Coronary artery (tissue), 2 donors: Measurements from ENCODE around the gene ADAP2.
"Not testable (repeated sequence)": the region's sequence is repeated elsewhere in the genome, so short reads cannot be mapped to it uniquely, and the experiment has no call there.

ENCODE experiments used
- DNase-seq: peaks from one replicate; pipeline ENCODE4 v3.0.0-alpha.2; 2017; ENCODE audit warnings: low spot score
- H3K27ac ChIP-seq, 2 donors: fragments of 200-600 bp; sonication (generic); one replicate each; pipeline ENCODE4 v1.5.1; 2016 to 2019
- H3K4me3 ChIP-seq: fragments of 200-600 bp; sonication (generic); 2 replicates; pipeline ENCODE4 v1.5.1; 2016; ENCODE audit warnings: mild to moderate bottlenecking, moderate library complexity
- TF ChIP-seq, protein P1 (sequence below): fragments of 200-600 bp; sonication (generic); IDR thresholded peaks from one replicate; pipeline ENCODE4 v1.5.1; 2019; ENCODE audit warnings: antibody characterized with exemption

Gene ADAP2

DNA sequence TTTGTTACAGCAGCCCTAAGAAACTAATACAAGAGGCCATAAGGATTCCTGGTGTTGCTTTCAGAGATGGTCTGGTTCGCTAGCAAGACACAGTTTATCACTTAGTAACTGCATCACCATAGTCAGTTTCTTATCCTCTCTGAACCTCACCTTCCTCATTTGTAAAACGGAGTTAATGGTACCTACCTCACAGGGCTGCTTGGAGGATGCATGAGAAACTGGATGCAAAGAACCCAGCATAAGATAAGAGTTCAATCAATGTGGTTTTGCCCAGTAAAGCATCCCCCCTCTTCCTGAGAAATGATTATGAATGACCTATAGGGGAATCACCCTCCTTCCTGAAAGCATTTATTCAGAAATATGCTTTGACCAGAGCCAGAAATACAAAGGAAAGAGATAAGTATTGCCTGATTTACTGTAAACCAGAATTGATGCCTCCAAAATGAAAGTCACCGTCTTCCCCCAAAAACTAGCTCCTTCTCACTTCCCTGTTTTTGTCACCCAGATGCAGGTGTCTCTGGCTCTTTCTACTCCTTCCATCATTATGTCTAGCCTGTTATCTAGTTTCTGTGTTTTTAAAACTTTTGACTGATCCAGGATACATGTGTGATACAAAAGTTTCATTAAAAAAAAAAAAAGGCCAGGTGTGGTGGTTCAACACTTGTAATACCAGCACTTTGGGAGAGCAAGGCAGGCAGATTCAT, 12.9 kb upstream of the ADAP2 start:
- Histone ChIP-seq H3K27ac (no peak overlapping the region), H3K4me3 (no peak overlapping the region)
- TF ChIP-seq, protein P1, sequence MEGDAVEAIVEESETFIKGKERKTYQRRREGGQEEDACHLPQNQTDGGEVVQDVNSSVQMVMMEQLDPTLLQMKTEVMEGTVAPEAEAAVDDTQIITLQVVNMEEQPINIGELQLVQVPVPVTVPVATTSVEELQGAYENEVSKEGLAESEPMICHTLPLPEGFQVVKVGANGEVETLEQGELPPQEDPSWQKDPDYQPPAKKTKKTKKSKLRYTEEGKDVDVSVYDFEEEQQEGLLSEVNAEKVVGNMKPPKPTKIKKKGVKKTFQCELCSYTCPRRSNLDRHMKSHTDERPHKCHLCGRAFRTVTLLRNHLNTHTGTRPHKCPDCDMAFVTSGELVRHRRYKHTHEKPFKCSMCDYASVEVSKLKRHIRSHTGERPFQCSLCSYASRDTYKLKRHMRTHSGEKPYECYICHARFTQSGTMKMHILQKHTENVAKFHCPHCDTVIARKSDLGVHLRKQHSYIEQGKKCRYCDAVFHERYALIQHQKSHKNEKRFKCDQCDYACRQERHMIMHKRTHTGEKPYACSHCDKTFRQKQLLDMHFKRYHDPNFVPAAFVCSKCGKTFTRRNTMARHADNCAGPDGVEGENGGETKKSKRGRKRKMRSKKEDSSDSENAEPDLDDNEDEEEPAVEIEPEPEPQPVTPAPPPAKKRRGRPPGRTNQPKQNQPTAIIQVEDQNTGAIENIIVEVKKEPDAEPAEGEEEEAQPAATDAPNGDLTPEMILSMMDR: no peak
- no peak for DNase-seq

DNA sequence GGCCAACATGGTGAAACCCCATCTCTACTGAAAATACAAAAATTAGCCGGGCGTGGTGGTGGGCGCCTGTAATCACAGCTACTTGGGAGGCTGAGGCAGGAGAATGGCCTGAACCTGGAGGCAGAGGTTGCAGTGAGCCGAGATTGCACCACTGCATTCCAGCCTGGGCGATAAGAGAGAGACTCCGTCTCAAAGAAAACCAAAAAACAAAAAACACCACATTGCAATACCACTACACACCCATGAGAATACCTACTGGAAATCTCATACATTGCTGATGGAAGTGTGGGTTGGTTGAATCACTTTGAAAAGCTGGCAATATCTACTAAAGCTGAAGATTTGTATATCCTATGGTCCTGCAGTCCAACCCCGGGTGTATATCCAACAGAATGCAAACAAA, 11.6 kb upstream of the ADAP2 start:
- not testable (repeated sequence) for DNase-seq, H3K27ac ChIP-seq, H3K4me3 ChIP-seq

DNA sequence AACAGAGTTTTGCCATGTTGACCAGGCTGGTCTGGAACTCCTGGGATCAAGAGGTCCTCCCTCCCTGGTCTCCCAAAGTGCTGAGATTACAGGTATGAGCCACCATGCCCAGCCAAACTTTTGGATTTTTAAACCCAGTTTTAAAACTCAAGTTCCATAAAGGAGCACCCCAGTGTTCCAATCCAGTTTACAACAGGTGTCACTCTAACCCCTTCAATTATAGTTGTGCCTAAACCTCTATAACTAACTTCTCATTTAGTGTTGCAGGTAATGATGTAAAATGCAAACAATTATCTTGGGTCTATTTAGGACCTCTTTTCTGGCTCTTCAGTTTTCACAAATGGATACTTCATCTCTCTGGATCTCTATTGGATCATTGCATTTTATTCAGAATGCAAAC, 7.8 kb upstream of the ADAP2 start:
- TF ChIP-seq, protein P1: no peak
- Histone ChIP-seq H3K27ac (no peak overlapping the region), H3K4me3 (no peak overlapping the region)
- DNase-seq: no peak

DNA sequence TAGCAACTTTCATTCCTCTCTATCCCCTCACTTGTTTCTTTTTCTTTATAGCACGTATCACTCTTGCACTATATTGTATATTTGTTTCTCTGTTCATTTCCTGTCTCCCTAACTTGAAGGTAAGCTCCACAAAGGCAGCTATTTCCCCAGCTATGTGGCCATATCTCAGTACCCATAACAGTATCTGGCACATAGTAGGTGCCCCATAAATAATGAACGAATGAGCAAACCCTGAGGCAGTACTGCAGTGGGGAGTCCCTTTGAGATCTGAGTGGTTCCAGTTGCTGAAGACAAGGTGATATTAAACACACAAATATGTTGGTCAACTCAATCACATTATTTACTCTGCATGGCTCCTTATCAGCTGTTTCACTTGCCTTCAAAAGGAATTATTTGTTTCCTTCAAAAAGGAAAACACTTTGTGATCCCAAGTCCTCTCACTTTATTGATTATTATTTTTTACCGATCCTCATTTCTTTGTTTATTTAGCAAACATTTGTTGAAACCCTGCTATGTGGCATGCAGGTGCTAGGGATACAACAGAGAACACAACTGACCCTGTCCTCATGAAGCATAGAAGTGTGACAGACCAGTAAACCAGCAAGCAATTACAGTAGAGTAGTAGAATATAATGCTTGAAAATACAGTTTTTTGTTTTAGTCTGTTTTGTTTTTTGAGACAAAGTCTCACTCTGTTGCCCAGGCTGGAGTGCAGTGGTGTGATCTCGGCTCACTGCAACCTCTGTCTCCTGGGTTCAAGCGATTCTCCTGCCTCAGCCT, 5.7 kb upstream of the ADAP2 start:
- TF ChIP-seq, protein P1: no peak
- no peak overlapping the region for H3K27ac ChIP-seq
- no peak overlapping the region for H3K4me3 ChIP-seq
- DNase-seq: no peak

DNA sequence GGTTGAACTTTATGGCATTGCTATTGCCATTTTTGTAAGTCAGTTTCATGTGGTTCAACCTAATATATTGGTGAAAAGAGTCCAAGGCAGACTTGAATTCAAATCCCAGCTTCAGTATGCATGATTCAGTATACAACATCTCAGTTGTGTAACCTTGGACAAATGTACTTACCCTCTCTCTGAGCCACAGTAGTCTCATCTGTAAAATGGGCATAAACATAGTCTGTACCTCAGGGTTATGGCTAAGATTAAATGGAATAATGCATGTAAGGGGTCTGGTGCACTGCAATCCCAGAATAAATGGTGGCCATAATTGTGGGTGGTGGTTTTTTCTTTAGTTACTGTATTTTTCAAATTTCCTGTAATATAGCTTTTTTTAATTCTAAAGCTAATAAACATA, 4.7 kb upstream of the ADAP2 start:
- DNase-seq: no peak
- no peak overlapping the region for H3K27ac ChIP-seq
- TF ChIP-seq, protein P1: no peak
- no peak overlapping the region for H3K4me3 ChIP-seq

DNA sequence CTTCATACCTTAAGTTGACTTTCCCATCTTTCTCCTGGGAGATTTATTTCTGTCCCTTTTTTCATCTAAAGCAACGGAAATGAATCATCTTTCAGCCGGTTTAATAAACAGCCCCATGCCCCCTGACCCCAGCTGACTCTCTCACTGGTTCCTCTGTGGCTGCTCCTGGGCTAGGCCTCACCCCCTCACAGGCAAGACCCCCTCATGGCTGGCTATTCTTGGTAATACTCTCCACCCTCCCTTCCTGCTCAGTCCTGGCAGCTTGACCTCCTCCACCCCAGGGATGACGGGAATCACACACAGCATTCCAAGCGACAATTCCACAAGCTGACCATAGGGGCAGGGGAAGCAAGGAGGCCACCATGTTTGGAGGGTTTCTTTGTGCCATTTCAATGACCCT, 1.5 kb upstream of the ADAP2 start:
- TF ChIP-seq, protein P1: no peak
- Histone ChIP-seq H3K27ac (no peak overlapping the region), H3K4me3 (no peak overlapping the region)
- no peak for DNase-seq

DNA sequence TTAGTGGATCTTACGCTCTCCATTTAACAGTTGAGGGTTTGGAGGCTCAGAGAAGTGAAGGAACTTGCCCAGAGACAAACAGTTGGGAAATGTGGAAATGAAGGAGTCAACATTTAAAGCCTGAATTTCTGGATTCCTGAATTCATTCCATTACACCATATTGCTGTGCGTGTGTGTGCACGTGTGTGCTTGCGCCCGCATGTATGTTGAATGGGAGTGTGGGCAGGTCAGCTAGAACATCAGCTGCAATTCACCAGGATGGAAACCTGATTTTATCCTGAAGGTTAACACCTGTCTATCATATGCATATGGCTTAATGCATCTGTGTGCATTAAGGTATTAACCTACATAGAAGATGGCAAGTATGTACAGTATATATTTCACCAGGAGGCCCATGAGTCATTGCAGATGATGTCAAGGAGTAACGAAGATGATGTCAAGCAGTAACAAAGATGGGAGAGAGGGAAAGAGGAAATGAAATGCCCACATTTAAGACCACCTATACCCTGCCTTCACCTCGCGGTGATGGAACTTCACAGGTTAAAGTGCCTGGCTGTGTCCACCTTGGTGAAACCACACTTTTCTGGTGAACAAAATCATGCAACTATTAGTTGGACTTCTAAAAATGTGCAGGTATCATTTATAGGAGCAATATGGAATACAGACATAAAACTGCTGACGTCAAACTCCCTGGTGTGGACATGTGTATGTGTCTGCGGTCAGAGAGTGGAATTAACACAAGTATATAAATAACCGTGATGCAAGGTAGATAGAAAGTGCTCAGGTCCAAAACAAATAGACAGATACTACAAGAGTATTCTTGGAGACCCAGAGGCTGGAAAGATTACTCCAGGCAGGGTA, 832 bp upstream of the ADAP2 start:
- TF ChIP-seq, protein P1: no peak
- DNase-seq: no peak
- Histone ChIP-seq H3K4me3 (peak overlapping the region; percentile 83), H3K27ac (no peak overlapping the region)
